Measurements from ENCODE around the gene PRDM16. TPM values are rescaled to one million over a fixed set of nuclear protein-coding genes. Genes with fewer than 3 reads are reported as not detected.

PRDM16 gene
- total RNA-seq, 1 experiment from 2014 or later: 22.3 TPM

DNA sequence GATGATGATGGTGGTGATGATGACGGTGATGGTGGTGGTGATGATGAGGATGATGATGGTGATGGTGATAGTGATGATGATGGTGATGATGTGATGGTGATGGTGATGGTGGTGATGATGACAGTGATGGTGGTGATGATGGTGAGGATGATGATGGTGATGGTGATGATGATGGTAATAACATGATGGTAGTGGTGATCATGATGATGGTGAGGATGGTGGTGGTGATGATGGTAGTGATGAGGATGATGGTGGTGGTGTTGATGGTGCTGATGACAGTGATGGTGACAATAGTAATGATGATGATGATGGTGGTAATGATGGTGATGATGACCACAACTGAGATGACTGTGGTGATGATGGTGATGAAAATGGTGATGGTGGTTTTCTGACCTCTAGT is 42.9 kb upstream of the PRDM16 start:
- POLR2A ChIA-PET: no interaction called here

DNA sequence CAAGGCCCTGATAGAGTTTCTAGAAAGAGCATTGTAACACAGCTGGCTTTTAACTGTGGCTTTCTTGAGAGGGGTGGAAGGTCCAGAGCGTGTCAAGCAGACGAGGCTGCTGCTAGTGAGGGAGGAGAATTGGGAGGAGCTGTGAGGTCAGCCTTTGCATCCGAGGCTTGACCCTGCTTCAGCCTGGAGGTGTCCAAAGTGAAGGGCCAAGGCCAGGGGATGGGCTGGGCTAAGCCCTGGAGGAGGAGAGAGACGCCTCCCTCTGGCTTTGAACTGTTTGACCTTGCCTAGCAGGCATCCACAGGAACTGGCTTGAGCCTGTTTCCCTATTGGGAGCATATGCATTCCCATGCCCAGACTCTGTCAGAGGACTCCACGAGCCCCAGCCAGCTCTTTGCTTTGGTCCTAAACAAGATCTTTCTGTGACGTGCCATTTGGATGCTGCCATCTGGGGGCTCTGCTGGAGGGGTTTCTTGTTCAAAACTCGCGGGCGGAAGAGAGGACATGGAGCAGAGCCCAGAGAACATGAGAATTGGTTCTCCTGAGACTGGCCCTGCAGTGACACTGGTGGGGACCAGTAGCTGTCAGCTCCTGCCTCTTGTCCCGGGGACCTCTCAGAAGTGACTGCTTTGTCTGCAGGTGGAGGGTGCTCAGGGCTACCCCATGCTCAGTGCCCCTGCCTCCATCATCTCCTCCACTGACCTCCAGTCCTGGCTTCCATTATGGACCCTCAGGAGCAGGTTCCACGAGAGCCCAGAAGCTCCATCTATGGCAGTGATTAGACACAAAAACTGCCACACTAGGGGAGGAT is 42.2 kb upstream of the PRDM16 start:
- DNase-seq (ENCODE audit: low read depth, low spot score) (no peak), ATAC-seq (no peak)
- ChIA-PET CTCF (no interaction called here), POLR2A (no interaction called here)
- no peaks in the 10 kb centered on the region for H3K36me3 ChIP-seq (ENCODE audit: control insufficient read depth, insufficient read depth, low read length)
- H3K27ac ChIP-seq (ENCODE audit: low read length): no peak overlapping the region
- no TSS peak for BruUV-seq (replicated peaks)
- no peaks in the 10 kb centered on the region; the same call in 1 of the 2 replicates for H3K27me3 ChIP-seq (ENCODE audit: control insufficient read depth, insufficient read depth, low read length)
- in situ Hi-C loops (cut with HindIII; ENCODE audit: low pct_unique_long_range_greater_than_20kb, low sequenced_read_pairs): no loop called here
- no peaks in the 10 kb centered on the region for H3K9me3 ChIP-seq (ENCODE audit: control insufficient read depth, insufficient read depth, low read depth, low read length)
- H3K4me1 ChIP-seq (ENCODE audit: control insufficient read depth, insufficient read depth, low read length): no peaks in the 10 kb centered on the region
- TF ChIP-seq, protein P1, sequence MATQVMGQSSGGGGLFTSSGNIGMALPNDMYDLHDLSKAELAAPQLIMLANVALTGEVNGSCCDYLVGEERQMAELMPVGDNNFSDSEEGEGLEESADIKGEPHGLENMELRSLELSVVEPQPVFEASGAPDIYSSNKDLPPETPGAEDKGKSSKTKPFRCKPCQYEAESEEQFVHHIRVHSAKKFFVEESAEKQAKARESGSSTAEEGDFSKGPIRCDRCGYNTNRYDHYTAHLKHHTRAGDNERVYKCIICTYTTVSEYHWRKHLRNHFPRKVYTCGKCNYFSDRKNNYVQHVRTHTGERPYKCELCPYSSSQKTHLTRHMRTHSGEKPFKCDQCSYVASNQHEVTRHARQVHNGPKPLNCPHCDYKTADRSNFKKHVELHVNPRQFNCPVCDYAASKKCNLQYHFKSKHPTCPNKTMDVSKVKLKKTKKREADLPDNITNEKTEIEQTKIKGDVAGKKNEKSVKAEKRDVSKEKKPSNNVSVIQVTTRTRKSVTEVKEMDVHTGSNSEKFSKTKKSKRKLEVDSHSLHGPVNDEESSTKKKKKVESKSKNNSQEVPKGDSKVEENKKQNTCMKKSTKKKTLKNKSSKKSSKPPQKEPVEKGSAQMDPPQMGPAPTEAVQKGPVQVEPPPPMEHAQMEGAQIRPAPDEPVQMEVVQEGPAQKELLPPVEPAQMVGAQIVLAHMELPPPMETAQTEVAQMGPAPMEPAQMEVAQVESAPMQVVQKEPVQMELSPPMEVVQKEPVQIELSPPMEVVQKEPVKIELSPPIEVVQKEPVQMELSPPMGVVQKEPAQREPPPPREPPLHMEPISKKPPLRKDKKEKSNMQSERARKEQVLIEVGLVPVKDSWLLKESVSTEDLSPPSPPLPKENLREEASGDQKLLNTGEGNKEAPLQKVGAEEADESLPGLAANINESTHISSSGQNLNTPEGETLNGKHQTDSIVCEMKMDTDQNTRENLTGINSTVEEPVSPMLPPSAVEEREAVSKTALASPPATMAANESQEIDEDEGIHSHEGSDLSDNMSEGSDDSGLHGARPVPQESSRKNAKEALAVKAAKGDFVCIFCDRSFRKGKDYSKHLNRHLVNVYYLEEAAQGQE (IDR thresholded peaks at IDR 0.05; ENCODE audit: insufficient read depth in 1 of 2, low read depth in 2 of 2, low read length in 1 of 2): no peak
- TF ChIP-seq TCF7L2 (IDR thresholded peaks at IDR 0.05; ENCODE audit: low read depth, low read length) (no peak), CTCF (IDR thresholded peaks at IDR 0.05) (no peak), SIN3A (IDR thresholded peaks at IDR 0.05; ENCODE audit: borderline replicate concordance, insufficient read depth, low read depth, low read length) (no peak), POLR2AphosphoS5 (IDR thresholded peaks at IDR 0.05; ENCODE audit: low read depth, low read length) (no peak)
- no peak overlapping the region for H3K4me3 ChIP-seq (ENCODE audit: low read depth in 2 of 2, low read length in 2 of 2)
- intact Hi-C loops (cut with micrococcal nuclease; ENCODE audit: unreplicated experiment): no loop called here

More for the DNA sequence above, 42.9 kb upstream of the PRDM16 start:
- DNase-seq (ENCODE audit: low read depth, low spot score) (no peak), ATAC-seq (no peak)
- no peaks in the 10 kb centered on the region for H3K36me3 ChIP-seq (ENCODE audit: control insufficient read depth, insufficient read depth, low read length)
- TF ChIP-seq POLR2AphosphoS5 (IDR thresholded peaks at IDR 0.05; ENCODE audit: low read depth, low read length) (no peak), TCF7L2 (IDR thresholded peaks at IDR 0.05; ENCODE audit: low read depth, low read length) (no peak), CTCF (IDR thresholded peaks at IDR 0.05) (no peak), SIN3A (IDR thresholded peaks at IDR 0.05; ENCODE audit: borderline replicate concordance, insufficient read depth, low read depth, low read length) (no peak)
- TF ChIP-seq, protein P1 (IDR thresholded peaks at IDR 0.05; ENCODE audit: insufficient read depth in 1 of 2, low read depth in 2 of 2, low read length in 1 of 2): no peak
- H3K27ac ChIP-seq (ENCODE audit: low read length): no peak overlapping the region
- BruUV-seq (replicated peaks): no TSS peak
- H3K4me1 ChIP-seq (ENCODE audit: control insufficient read depth, insufficient read depth, low read length): no peaks in the 10 kb centered on the region
- CTCF ChIA-PET: no interaction called here
- intact Hi-C loops (cut with micrococcal nuclease; ENCODE audit: unreplicated experiment) (no loop called here), in situ Hi-C loops (cut with HindIII; ENCODE audit: low pct_unique_long_range_greater_than_20kb, low sequenced_read_pairs) (no loop called here)
- H3K4me3 ChIP-seq (ENCODE audit: low read depth in 2 of 2, low read length in 2 of 2): no peak overlapping the region
- no peaks in the 10 kb centered on the region for H3K9me3 ChIP-seq (ENCODE audit: control insufficient read depth, insufficient read depth, low read depth, low read length)
- no peaks in the 10 kb centered on the region for H3K27me3 ChIP-seq (ENCODE audit: control insufficient read depth, insufficient read depth, low read length)
